Upper lobe of left lung (tissue), 6 donors: ENCODE results near the gene SPAG16. TPM values are rescaled to one million over a fixed set of nuclear protein-coding genes. Genes with fewer than 3 reads are reported as not detected.

Experiments
- ATAC-seq, 2 donors: fragments of 200-7000 bp; cut with Tn5 transposase; one replicate each; pipeline ENCODE4 v1.9.1; 2022; ENCODE audit warnings: mild to moderate bottlenecking in 2 of 2, moderate library complexity in 2 of 2; ENCODE audit not compliant: low FRiP score in 2 of 2
- DNase-seq, 2 donors: peaks; one replicate each; pipeline ENCODE4 v3.0.0-alpha.2; 2019 to 2020
- H3K27ac ChIP-seq, 4 donors: fragments of 200-600 bp; sonication (generic); one replicate each; pipeline ENCODE4 v1.5.1; 2016 to 2019
- H3K27me3 ChIP-seq, 4 donors: fragments of 200-600 bp; sonication (generic); one replicate each; pipeline ENCODE4 v1.5.1; 2017 to 2019
- H3K36me3 ChIP-seq, 4 donors: fragments of 200-600 bp; sonication (generic); one replicate each; pipeline ENCODE4 v1.5.1; 2016 to 2019
- H3K4me1 ChIP-seq, 4 donors: fragments of 200-600 bp; sonication (generic); one replicate each; pipeline ENCODE4 v1.5.1; 2018 to 2019
- H3K4me3 ChIP-seq, 4 donors: fragments of 200-600 bp; sonication (generic); one replicate each; pipeline ENCODE4 v1.5.1; 2017 to 2019; ENCODE audit warnings: mild to moderate bottlenecking in 2 of 4, moderate library complexity in 1 of 4
- H3K9me3 ChIP-seq, 4 donors: fragments of 200-600 bp; sonication (generic); one replicate each; pipeline ENCODE4 v1.5.1; 2018 to 2019
- EP300 ChIP-seq, 4 donors: sonication (generic); formaldehyde crosslinking; IDR thresholded peaks; one replicate each; pipeline ENCODE4 v1.5.1; 2017; ENCODE audit warnings: antibody characterized with exemption in 4 of 4, control low read depth in 2 of 4
- POLR2A ChIP-seq, 4 donors: fragments of 450-650 bp; IDR thresholded peaks; one replicate each; pipeline ENCODE4 v1.5.1; 2016 to 2017; ENCODE audit warnings: antibody characterized with exemption in 4 of 4, mild to moderate bottlenecking in 2 of 4
- POLR2AphosphoS5 ChIP-seq, 2 donors: sonication (generic); formaldehyde crosslinking; IDR thresholded peaks; one replicate each; pipeline ENCODE4 v1.5.1; 2017; ENCODE audit warnings: antibody characterized with exemption in 2 of 2
- WGBS, 2 donors: methylation state at CpG; one replicate each; pipeline ENCODE4 v1.1.5; 2017 to 2018; 5-methylcytosine and 5-hydroxymethylcytosine counted together
- total RNA-seq, 6 donors: library from RNA; depleted of rRNA in 4 of 6; stranded (reverse); fragments of >200 nt in 4 of 6; gene quantifications; one replicate each; pipeline versions ENCODE4 v1.1.0 to v1.2.1, GENCODE V29; 2016 to 2021
- TF ChIP-seq, protein P1 (sequence below), 6 experiments: fragments of 450-650 bp in 4 of 6; fragments of 200-600 bp in 2 of 6; sonication (generic) in 2 of 6; IDR thresholded peaks; one replicate each; pipeline ENCODE4 v1.5.1; 2016 to 2019; ENCODE audit warnings: antibody characterized with exemption in 6 of 6
- donor health status: DM: no; HTN: no; CAD: no; lungs with moderate emphysema.
- donor health status: DM: no; HTN: yes; CAD: no; lungs with severe emphysema.

SPAG16 gene
- total RNA-seq, 6 donors from 2014 or later: 9.7 to 65.0 (median 12.9) TPM

DNA sequence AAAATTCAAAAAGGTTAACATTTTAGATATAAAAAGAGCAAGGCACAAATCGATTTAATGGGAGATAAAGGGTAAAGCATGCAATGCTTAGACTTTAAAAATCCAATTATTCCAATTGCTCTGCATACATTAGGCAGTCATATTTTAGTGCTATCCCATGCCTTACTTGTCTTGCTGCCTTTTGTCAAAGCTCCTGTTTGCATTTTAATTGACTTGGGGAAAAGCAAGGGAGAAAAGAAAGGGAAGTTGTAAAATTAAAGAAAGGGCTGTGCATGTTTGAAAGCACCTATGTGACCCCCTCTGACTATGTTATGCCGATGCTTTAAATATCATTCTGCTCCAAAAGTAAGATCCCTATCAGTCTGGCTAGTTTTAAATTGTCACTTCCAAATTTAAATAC, 932.9 kb downstream of the SPAG16 start:
- DNase-seq: no peak
- Histone ChIP-seq H3K9me3 (no peaks in the 10 kb centered on the region), H3K36me3 (no peaks in the 10 kb centered on the region), H3K4me1 (no peaks in the 10 kb centered on the region), H3K4me3 (no peak overlapping the region), H3K27ac (no peak overlapping the region), H3K27me3 (no peaks in the 10 kb centered on the region)
- no peak for ATAC-seq
- 61 to 69% methylated on average over 2 of the region's 2 CpGs for WGBS, 2 donors
- TF ChIP-seq, protein P1, sequence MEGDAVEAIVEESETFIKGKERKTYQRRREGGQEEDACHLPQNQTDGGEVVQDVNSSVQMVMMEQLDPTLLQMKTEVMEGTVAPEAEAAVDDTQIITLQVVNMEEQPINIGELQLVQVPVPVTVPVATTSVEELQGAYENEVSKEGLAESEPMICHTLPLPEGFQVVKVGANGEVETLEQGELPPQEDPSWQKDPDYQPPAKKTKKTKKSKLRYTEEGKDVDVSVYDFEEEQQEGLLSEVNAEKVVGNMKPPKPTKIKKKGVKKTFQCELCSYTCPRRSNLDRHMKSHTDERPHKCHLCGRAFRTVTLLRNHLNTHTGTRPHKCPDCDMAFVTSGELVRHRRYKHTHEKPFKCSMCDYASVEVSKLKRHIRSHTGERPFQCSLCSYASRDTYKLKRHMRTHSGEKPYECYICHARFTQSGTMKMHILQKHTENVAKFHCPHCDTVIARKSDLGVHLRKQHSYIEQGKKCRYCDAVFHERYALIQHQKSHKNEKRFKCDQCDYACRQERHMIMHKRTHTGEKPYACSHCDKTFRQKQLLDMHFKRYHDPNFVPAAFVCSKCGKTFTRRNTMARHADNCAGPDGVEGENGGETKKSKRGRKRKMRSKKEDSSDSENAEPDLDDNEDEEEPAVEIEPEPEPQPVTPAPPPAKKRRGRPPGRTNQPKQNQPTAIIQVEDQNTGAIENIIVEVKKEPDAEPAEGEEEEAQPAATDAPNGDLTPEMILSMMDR (IDR thresholded peaks at IDR 0.05): no peak
- TF ChIP-seq EP300 (IDR thresholded peaks at IDR 0.05) (no peak), POLR2AphosphoS5 (IDR thresholded peaks at IDR 0.05) (no peak), POLR2A (IDR thresholded peaks at IDR 0.05) (no peak)

DNA sequence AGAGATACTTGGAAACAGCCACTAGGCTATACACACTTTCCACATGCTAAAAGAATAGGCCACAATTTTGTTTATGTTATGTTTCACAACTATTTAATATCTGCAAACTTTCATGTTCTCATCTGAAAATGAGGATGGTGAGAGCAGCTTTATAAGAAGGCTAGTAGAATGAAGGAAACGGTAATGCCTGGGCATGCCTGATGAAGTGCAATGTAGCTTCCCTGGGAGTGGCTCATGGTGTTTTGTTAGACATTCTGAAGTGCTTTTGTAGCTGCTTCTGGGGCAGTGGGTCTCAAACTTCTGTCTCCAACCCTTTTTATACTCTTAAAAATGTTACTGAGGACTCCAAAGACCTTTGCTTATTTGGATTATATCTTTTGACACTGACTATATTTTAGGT, 933.3 kb downstream of the SPAG16 start:
- no peaks in the 10 kb centered on the region for H3K27me3 ChIP-seq
- no peaks in the 10 kb centered on the region for H3K36me3 ChIP-seq
- WGBS, 2 donors: 54% methylated on average over 1 of the region's 1 CpG
- H3K27ac ChIP-seq: no peak overlapping the region
- no peak overlapping the region for H3K4me3 ChIP-seq
- DNase-seq: no peak
- no peaks in the 10 kb centered on the region for H3K9me3 ChIP-seq
- no peak for ATAC-seq
- no peaks in the 10 kb centered on the region for H3K4me1 ChIP-seq
- no peak for TF ChIP-seq EP300 (IDR thresholded peaks at IDR 0.05)
- TF ChIP-seq, protein P1 (IDR thresholded peaks at IDR 0.05): no peak
- TF ChIP-seq POLR2A (IDR thresholded peaks at IDR 0.05): no peak
- no peak for TF ChIP-seq POLR2AphosphoS5 (IDR thresholded peaks at IDR 0.05)

DNA sequence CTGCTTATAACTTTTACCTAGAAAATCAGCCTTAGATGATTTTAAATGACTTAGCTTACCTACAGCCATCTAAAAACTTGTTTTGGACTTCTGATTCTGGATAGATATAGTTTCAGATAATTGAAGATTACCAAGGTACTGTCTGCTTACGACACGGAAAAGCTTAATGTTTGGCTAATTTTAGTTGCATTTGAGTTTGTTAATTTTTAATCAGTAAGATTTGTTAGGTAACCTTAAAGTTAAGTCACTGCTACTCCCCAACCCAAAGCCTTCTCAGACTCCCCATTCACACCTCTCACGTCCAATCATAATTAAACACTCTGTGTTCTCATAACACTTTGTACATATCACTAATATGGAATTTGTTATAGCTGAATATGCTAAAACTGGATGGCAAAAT, 936.0 kb downstream of the SPAG16 start:
- no peak overlapping the region for H3K4me3 ChIP-seq
- TF ChIP-seq EP300 (IDR thresholded peaks at IDR 0.05) (no peak), POLR2A (IDR thresholded peaks at IDR 0.05) (no peak), POLR2AphosphoS5 (IDR thresholded peaks at IDR 0.05) (no peak)
- TF ChIP-seq, protein P1 (IDR thresholded peaks at IDR 0.05): no peak
- no peaks in the 10 kb centered on the region for H3K36me3 ChIP-seq
- no peaks in the 10 kb centered on the region for H3K27me3 ChIP-seq
- no peaks in the 10 kb centered on the region for H3K4me1 ChIP-seq
- no peak overlapping the region for H3K27ac ChIP-seq
- no peak for DNase-seq
- no peaks in the 10 kb centered on the region for H3K9me3 ChIP-seq
- 49 to 53% methylated on average over 3 of the region's 3 CpGs for WGBS, 2 donors
- no peak for ATAC-seq

DNA sequence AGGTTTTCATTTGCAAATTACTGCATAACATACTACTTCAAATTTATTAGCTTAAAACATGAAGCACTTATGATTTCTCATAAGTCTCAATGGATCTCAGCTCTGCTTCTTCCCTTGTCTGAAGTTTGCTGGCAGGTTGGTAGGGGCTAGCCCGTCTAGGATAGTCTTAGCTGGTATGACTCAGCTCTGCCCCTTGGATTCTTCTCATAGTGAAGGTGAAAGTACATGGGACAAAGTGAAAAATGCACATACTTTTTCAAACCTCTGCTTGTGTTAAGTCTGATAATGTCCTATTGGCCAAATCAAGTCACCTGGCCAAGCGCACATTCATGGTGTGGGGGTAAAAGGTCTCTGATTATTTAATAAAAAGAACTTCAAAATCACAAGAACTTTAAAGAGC, 941.8 kb downstream of the SPAG16 start:
- no peaks in the 10 kb centered on the region for H3K36me3 ChIP-seq
- ATAC-seq (no peak), DNase-seq (no peak)
- no peak overlapping the region for H3K4me3 ChIP-seq
- no peaks in the 10 kb centered on the region for H3K27me3 ChIP-seq
- TF ChIP-seq POLR2AphosphoS5 (IDR thresholded peaks at IDR 0.05) (no peak), EP300 (IDR thresholded peaks at IDR 0.05) (no peak), POLR2A (IDR thresholded peaks at IDR 0.05) (no peak)
- TF ChIP-seq, protein P1 (IDR thresholded peaks at IDR 0.05): no peak
- H3K9me3 ChIP-seq: no peaks in the 10 kb centered on the region
- no peak overlapping the region for H3K27ac ChIP-seq
- H3K4me1 ChIP-seq: no peaks in the 10 kb centered on the region
- WGBS, 2 donors: 94 to 95% methylated on average over 2 of the region's 2 CpGs

DNA sequence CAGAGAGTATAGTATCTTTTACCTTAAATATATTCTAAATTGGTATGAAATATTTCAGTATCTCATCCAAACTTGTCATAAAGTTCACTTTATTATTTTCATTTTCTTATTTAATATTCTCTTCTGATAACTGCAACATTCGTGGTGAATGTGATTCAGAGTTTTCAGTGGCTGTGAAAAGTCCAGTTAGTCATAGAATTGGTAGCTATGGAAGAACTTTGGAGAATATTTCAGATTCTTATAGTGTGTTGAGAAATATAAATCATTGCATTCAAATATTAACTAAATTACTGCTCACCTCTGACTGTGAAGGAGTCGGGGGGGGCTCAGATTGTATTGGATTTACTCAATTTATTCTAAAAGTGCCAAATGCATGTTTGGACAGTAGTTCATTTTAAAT, 948.0 kb downstream of the SPAG16 start:
- DNase-seq (no peak), ATAC-seq (no peak)
- Histone ChIP-seq H3K4me3 (no peak overlapping the region), H3K9me3 (no peaks in the 10 kb centered on the region), H3K36me3 (no peaks in the 10 kb centered on the region), H3K4me1 (no peaks in the 10 kb centered on the region), H3K27ac (no peak overlapping the region), H3K27me3 (no peaks in the 10 kb centered on the region)
- WGBS, 2 donors: 60 to 67% methylated on average over 2 of the region's 2 CpGs
- TF ChIP-seq EP300 (IDR thresholded peaks at IDR 0.05) (no peak), POLR2AphosphoS5 (IDR thresholded peaks at IDR 0.05) (no peak), POLR2A (IDR thresholded peaks at IDR 0.05) (no peak)
- TF ChIP-seq, protein P1 (IDR thresholded peaks at IDR 0.05): no peak
